ENCODE data around the gene ADAMTS8.

Gene ADAMTS8

GRCh38 chr11:130426223-130426836, 2.1 kb downstream of the ADAMTS8 start:
- no peak overlapping the region for H2AFZ ChIP-seq (ENCODE audit: low read depth, low read length)
- peaks cover 8% of the 10 kb centered on the region for H3K4me1 ChIP-seq (ENCODE audit: insufficient read depth, low read length)
- H3K36me3 ChIP-seq (ENCODE audit: insufficient read depth, low read length), result no peaks in the 10 kb centered on the region
- no peak overlapping the region for H3K4me3 ChIP-seq (ENCODE audit: low read length)
- peaks cover 81% of the 10 kb centered on the region for H3K27me3 ChIP-seq (ENCODE audit: insufficient read depth, low read length)
- H3K9me3 ChIP-seq (ENCODE audit: low read length), result no peaks in the 10 kb centered on the region

- H3K9me3 ChIP-seq (ENCODE audit: low read length), result no peaks in the 10 kb centered on the region
- H3K4me3 ChIP-seq (ENCODE audit: low read length), result no peak overlapping the region
- H3K36me3 ChIP-seq (ENCODE audit: insufficient read depth, low read length), result no peaks in the 10 kb centered on the region
- no peak overlapping the region for H2AFZ ChIP-seq (ENCODE audit: low read depth, low read length)
- peaks cover 8% of the 10 kb centered on the region for H3K4me1 ChIP-seq (ENCODE audit: insufficient read depth, low read length)
- peaks cover 82% of the 10 kb centered on the region for H3K27me3 ChIP-seq (ENCODE audit: insufficient read depth, low read length)
Measured at GRCh38 chr11:130425156-130425555, 3.3 kb downstream of the ADAMTS8 start.

- H2AFZ ChIP-seq (ENCODE audit: low read depth, low read length), result no peak overlapping the region
- no peaks in the 10 kb centered on the region for H3K9me3 ChIP-seq (ENCODE audit: low read length)
- no peaks in the 10 kb centered on the region for H3K36me3 ChIP-seq (ENCODE audit: insufficient read depth, low read length)
- no peak overlapping the region for H3K4me3 ChIP-seq (ENCODE audit: low read length)
- peaks cover 81% of the 10 kb centered on the region for H3K27me3 ChIP-seq (ENCODE audit: insufficient read depth, low read length)
- peaks cover 8% of the 10 kb centered on the region for H3K4me1 ChIP-seq (ENCODE audit: insufficient read depth, low read length)
Measured at GRCh38 chr11:130424613-130425140, 3.7 kb downstream of the ADAMTS8 start.

GRCh38 chr11:130423541-130424142, 4.8 kb downstream of the ADAMTS8 start:
- Histone ChIP-seq H3K27me3 (ENCODE audit: insufficient read depth, low read length) (peaks cover 75% of the 10 kb centered on the region), H3K9me3 (ENCODE audit: low read length) (no peaks in the 10 kb centered on the region), H3K4me3 (ENCODE audit: low read length) (no peak overlapping the region), H2AFZ (ENCODE audit: low read depth, low read length) (no peak overlapping the region), H3K36me3 (ENCODE audit: insufficient read depth, low read length) (no peaks in the 10 kb centered on the region), H3K4me1 (ENCODE audit: insufficient read depth, low read length) (peaks cover 6% of the 10 kb centered on the region)

- Histone ChIP-seq H3K27me3 (ENCODE audit: insufficient read depth, low read length) (peaks cover 67% of the 10 kb centered on the region), H3K4me3 (ENCODE audit: low read length) (no peak overlapping the region), H2AFZ (ENCODE audit: low read depth, low read length) (no peak overlapping the region), H3K36me3 (ENCODE audit: insufficient read depth, low read length) (no peaks in the 10 kb centered on the region), H3K4me1 (ENCODE audit: insufficient read depth, low read length) (no peaks in the 10 kb centered on the region), H3K9me3 (ENCODE audit: low read length) (no peaks in the 10 kb centered on the region)
Measured at GRCh38 chr11:130422251-130422995, 6.0 kb downstream of the ADAMTS8 start.

- no peak overlapping the region for H3K4me3 ChIP-seq (ENCODE audit: low read length)
- H3K9me3 ChIP-seq (ENCODE audit: low read length), result no peaks in the 10 kb centered on the region
- H3K27me3 ChIP-seq (ENCODE audit: insufficient read depth, low read length), result peaks cover 60% of the 10 kb centered on the region
- H2AFZ ChIP-seq (ENCODE audit: low read depth, low read length), result no peak overlapping the region
- peaks cover under 1% of the 10 kb centered on the region for H3K4me1 ChIP-seq (ENCODE audit: insufficient read depth, low read length)
- H3K36me3 ChIP-seq (ENCODE audit: insufficient read depth, low read length), result no peaks in the 10 kb centered on the region
Measured at GRCh38 chr11:130421697-130422096, 6.7 kb downstream of the ADAMTS8 start.

- no peak overlapping the region for H2AFZ ChIP-seq (ENCODE audit: low read depth, low read length)
- H3K9me3 ChIP-seq (ENCODE audit: low read length), result no peaks in the 10 kb centered on the region
- H3K4me3 ChIP-seq (ENCODE audit: low read length), result no peak overlapping the region
- H3K4me1 ChIP-seq (ENCODE audit: insufficient read depth, low read length), result peaks cover 5% of the 10 kb centered on the region
- no peaks in the 10 kb centered on the region for H3K36me3 ChIP-seq (ENCODE audit: insufficient read depth, low read length)
- peaks cover 54% of the 10 kb centered on the region for H3K27me3 ChIP-seq (ENCODE audit: insufficient read depth, low read length)
Measured at GRCh38 chr11:130421199-130421585, 7.2 kb downstream of the ADAMTS8 start.

- H3K36me3 ChIP-seq (ENCODE audit: insufficient read depth, low read length), result no peaks in the 10 kb centered on the region
- peaks cover 5% of the 10 kb centered on the region for H3K4me1 ChIP-seq (ENCODE audit: insufficient read depth, low read length)
- no peak overlapping the region for H3K4me3 ChIP-seq (ENCODE audit: low read length)
- H2AFZ ChIP-seq (ENCODE audit: low read depth, low read length), result no peak overlapping the region
- peaks cover 49% of the 10 kb centered on the region for H3K27me3 ChIP-seq (ENCODE audit: insufficient read depth, low read length)
- no peaks in the 10 kb centered on the region for H3K9me3 ChIP-seq (ENCODE audit: low read length)
Measured at GRCh38 chr11:130420478-130421198, 7.8 kb downstream of the ADAMTS8 start.

GRCh38 chr11:130418756-130419155, 9.7 kb downstream of the ADAMTS8 start:
- Histone ChIP-seq H2AFZ (ENCODE audit: low read depth, low read length) (no peak overlapping the region), H3K4me3 (ENCODE audit: low read length) (no peak overlapping the region), H3K9me3 (ENCODE audit: low read length) (no peaks in the 10 kb centered on the region), H3K36me3 (ENCODE audit: insufficient read depth, low read length) (no peaks in the 10 kb centered on the region), H3K4me1 (ENCODE audit: insufficient read depth, low read length) (peaks cover 5% of the 10 kb centered on the region), H3K27me3 (ENCODE audit: insufficient read depth, low read length) (peaks cover 40% of the 10 kb centered on the region)

- no peak overlapping the region for H3K4me3 ChIP-seq (ENCODE audit: low read length)
- H3K36me3 ChIP-seq (ENCODE audit: insufficient read depth, low read length), result no peaks in the 10 kb centered on the region
- no peaks in the 10 kb centered on the region for H3K9me3 ChIP-seq (ENCODE audit: low read length)
- H3K27me3 ChIP-seq (ENCODE audit: insufficient read depth, low read length), result peaks cover 35% of the 10 kb centered on the region
- H3K4me1 ChIP-seq (ENCODE audit: insufficient read depth, low read length), result peaks cover 5% of the 10 kb centered on the region
- no peak overlapping the region for H2AFZ ChIP-seq (ENCODE audit: low read depth, low read length)
Measured at GRCh38 chr11:130418210-130418609, 10.2 kb downstream of the ADAMTS8 start.

GRCh38 chr11:130416906-130417305, 11.5 kb downstream of the ADAMTS8 start:
- no peaks in the 10 kb centered on the region for H3K36me3 ChIP-seq (ENCODE audit: insufficient read depth, low read length)
- H3K27me3 ChIP-seq (ENCODE audit: insufficient read depth, low read length), result peaks cover 27% of the 10 kb centered on the region
- H3K4me1 ChIP-seq (ENCODE audit: insufficient read depth, low read length), result peaks cover 5% of the 10 kb centered on the region
- no peak overlapping the region for H3K4me3 ChIP-seq (ENCODE audit: low read length)
- no peak overlapping the region for H2AFZ ChIP-seq (ENCODE audit: low read depth, low read length)
- no peaks in the 10 kb centered on the region for H3K9me3 ChIP-seq (ENCODE audit: low read length)

- Histone ChIP-seq H3K36me3 (ENCODE audit: insufficient read depth, low read length) (no peaks in the 10 kb centered on the region), H3K9me3 (ENCODE audit: low read length) (no peaks in the 10 kb centered on the region), H2AFZ (ENCODE audit: low read depth, low read length) (no peak overlapping the region), H3K4me1 (ENCODE audit: insufficient read depth, low read length) (peaks cover 5% of the 10 kb centered on the region), H3K27me3 (ENCODE audit: insufficient read depth, low read length) (peaks cover 23% of the 10 kb centered on the region), H3K4me3 (ENCODE audit: low read length) (no peak overlapping the region)
Measured at GRCh38 chr11:130416530-130416882, 11.9 kb downstream of the ADAMTS8 start.
